HG03103 (cell line): ENCODE data around the gene SLC40A1.

ENCODE experiments used
- ATAC-seq: cut with Tn5 transposase; IDR thresholded peaks from one replicate; pipeline ENCODE4 v1.9.1; 2021; ENCODE audit warnings: low read depth; ENCODE audit not compliant: unreplicated experiment

Gene SLC40A1

DNA sequence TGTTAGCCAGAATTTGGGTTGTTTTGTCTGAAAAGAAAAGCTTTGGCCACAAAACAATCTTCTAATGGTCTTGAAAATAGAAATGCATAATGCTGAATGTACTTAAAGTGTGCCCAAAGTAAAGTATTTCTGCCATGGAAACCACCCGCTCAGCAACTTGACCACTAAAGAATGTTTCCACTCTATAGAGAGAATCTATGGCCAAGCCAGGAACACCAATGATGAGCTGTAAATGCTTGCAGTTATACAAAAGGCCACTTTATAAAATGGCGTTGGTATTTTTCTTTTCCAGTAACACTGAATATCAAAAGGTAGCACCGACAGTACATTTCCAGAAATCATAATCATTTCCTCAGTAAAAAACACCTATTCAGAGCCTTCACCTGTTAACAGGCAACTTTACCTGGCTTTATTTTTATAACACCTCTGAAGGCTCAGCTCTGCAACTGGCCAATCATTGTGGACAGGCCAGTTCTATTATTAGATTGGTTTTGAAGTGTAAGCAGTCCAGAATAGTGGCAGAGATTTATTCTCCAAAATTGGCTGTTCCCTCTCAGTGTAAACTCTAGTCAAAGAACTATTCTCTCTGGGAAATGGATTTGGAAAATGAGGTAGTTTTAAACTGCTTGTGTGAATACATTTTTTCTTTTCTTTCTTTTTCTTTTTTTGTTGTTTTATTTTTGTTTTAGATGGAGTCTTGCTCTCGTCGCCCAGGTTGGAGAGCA is 36.1 kb downstream of the SLC40A1 start:
- ATAC-seq, result no peak

DNA sequence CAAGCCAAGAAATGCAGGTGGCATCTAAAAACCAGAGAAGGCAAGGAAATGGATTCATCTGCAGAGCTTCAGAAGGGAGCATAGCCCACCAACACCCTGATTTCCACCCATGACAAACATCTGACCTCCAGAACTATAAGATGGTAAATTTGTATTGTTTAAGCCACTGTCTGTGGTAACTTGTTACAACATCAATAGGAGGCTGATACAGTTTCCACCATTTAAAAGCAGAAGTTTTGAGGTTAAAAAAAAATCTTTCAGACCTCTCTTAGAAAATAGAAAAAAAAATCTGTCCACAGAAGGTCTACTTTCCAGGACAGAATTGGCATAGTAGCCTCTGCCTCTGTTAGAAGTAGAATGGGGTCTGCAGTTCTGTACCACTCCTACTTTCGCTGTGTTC is 37.2 kb downstream of the SLC40A1 start:
- no peak for ATAC-seq

DNA sequence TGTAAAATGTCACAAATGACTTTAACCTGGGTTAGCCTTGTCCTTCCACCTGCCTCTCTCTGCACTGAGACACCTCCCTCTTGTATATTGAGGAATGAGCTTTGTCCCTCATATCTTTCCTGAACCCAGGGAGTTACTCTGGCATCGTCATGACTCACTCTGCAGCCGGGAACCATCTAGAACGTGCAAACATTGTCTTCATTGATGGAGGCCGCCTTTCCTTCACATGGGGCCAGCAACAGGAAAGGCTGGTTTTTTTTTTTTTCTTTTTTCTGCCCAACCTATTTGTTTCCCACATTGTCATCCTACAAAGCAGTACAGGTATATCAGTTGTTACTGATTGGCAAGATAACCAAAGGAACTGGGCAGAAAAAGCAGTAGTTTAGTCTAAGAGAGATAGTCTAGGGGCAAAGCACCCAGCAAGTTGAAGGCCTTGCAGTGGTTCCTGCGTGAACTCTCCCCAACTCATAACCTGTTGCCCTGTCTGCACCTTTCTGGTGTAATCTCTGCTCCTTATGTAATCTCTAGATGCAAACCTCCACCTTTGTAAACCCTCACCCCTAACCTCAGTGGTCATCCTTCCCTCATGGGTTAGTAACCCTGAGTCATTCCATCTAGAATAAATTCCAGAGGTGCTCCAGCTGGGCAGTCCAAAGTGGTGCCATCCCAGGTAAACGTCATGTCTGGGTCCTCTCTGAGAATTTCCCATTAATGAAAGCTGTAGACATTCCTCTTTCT is 38.3 kb downstream of the SLC40A1 start:
- ATAC-seq, result no peak

DNA sequence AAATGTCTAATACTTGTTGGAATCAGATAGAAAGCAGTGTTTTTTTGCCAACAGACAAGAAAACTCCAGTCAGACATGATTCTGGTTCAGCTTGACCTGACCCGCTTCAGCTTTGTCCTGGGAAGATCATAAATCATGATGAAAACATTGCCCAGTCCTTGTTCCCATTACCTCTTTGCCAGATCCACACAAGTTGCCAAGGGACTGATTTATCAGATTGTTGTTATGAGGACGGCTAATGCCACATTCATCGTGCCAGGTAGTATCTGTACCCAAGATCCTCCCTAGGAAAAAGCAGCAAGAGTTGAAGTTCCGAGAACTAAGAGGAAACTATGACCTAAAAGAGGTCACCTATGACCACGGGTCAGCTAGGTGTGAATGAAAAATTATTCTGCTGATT is 39.0 kb downstream of the SLC40A1 start:
- no peak for ATAC-seq

DNA sequence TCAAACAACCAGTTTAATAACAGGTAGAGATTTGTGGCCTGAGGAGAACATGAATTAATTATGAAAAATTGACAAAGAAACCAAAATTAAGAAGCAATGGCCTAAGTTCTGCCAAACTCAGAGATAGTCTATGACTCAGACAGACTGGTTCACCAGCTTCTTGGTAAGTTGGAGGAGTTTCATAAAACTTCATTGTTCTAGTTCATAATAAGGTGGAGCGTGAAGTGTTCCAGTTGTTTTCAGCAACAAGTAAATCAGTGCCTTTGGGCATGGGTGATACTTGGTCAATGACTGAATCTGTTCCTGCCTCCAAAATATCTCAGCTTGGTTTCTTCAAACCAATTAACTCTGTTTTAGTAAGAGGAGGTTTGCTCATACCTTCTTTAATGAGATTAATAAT is 40.0 kb downstream of the SLC40A1 start:
- ATAC-seq, result no peak

DNA sequence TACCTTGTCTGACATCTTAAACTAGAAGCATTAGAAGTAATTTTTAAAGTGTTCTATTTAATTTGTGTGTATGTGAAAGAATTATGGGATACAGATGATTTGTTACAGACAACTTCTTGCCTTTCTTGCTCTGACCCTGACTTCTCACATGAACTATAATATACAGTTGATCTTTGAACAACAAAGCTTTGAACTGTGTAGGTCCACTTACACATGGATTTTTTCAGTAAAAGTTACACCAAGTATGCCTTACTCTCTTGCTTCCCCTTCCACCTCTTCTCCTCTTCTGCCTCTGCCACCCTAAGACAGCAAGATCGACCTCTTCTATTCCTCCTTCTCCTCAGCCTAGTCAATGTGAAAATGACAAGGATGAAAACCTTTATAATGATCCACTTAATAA is 42.2 kb downstream of the SLC40A1 start:
- ATAC-seq, result no peak

DNA sequence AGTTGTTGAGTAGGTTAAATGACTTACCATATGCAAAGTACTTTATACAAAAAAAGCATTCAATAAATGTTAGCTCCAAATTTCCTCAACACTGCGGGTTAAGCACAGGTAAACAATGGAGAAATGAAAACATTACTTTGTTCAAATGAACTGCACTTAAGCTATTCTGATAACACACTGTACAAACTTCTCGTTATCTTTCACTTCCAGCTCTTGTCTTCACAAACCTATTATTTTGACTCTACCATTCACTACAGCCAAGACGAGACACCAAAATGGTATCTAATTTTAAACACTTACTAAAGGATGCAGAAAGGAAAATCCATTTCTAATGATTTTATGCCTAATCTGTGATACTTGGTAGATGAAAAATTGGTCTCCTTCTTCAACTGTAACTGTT is 43.8 kb downstream of the SLC40A1 start:
- ATAC-seq, result no peak

DNA sequence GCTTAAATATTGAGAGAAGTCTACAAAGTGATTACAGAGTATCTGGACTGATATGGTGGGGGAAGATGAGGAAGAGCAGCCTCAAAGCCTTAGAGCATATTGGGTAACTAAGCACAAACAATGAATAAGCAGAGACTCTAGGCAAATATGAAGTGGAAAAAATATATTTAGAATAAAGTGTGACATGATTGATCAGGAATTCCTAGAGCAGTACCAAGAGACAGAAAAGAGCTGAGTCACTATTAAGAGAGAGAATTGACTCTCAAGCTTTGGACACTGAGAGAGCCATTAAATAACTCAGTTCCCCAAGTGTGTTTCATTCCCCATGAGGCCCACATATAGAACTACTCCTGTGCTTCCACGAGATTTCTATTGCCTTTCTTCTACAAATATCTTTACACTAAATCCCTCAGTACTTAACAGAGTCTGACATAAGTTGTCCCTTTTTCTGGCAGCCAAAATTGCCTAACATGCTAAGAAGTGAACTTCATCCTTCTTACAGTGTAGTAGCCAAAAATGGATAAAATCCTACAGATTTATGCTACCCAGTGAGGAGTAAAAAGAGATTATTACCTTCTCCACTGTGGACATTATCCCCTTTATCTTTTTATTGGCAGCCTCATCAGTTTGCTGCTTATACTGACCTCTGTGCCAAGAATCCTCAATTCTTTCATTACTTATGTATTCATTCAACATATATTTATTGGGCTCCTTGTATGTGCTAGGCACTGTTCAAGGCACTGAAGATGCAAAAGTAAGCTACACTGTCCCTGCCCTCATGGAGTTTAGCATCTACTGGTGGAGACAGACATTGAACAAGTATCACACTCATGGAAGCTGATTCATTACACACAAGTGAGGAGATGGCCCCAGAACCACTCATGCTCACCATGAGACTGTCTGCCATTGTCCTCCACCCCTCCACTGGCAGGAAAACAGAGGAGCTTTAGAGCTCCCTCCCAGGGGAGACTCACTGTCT is 45.4 kb downstream of the SLC40A1 start:
- ATAC-seq, result no peak

DNA sequence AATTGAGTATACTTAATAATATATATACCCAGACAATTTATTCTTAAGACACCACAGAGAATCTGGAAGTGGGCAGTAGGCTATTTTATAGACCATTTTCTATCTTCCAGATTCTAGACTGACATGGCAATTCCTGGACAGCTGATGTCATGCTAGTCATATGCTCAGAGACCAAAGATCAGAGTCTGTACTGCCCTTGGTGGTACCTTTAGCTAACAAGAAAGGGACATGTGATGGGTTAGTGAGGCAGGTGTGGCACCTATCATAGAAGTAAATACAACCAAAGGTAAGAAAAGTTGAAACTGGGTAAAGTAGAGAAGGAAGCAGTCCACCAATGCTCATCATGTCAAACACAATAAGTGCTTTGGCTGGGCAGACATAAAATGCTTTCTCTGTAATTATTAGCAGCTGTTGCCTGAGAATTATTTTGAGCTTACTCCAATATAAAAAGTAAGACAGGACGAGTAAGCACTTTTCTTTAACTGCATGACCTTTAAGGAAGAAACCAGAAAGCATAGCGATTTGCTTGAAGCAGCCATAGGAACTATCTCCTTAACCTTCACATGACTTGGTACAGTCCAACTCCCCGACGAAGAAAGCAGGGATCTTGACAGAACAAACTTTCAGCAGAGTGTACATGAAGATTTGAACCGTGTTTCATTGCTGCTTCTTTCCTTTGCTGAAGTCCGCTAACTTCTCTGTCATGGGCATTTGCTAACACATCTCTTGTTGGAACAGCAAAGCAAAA is 47.1 kb downstream of the SLC40A1 start:
- no peak for ATAC-seq

DNA sequence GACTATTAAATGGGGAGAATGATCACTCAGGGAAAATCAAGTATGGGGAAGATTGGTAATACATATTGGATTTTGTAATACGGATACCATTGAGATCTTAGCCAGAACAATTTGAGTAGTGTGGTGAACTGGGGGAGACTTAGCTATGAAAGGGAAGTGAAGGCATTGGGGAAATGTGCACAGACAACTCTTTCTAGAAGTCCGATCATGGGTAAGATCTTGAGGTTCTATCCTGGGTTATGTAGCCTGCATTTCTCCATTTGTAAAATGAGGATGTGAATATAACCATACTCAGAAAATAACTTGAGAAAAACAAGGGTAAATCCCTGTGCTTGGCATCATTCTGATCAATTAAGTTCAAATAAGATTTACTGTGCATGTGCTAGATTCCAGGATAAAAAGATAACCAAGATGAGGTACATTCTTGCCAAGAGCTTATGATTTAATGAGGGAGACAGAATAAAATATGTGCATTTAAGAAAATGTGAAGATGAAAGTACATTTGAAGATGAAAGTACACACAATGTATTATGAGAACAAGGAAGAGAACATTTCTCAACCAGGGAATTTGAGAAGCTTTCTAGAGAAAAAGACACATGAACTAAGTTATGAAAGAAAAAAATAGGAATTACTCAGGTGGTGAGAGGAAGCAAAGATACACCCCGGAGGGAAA is 49.5 kb downstream of the SLC40A1 start:
- no peak for ATAC-seq

DNA sequence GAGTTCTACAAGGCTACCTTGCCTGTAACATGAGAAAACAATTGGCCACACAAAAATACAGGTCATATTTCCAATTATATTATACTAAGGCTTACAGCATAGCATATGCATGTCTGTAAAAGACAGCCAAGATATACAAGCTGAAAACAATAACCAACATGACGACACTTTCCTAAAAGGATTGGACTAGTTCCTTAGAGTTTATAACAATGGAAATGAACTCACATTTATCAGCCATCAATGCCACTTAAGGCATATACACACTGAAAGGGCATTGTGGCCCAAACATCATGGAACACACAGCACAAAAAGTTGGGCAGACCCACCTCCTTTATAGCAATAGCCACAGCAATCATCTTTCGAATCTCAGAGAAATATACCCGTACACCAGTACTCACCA is 52.0 kb downstream of the SLC40A1 start:
- ATAC-seq, result no peak

DNA sequence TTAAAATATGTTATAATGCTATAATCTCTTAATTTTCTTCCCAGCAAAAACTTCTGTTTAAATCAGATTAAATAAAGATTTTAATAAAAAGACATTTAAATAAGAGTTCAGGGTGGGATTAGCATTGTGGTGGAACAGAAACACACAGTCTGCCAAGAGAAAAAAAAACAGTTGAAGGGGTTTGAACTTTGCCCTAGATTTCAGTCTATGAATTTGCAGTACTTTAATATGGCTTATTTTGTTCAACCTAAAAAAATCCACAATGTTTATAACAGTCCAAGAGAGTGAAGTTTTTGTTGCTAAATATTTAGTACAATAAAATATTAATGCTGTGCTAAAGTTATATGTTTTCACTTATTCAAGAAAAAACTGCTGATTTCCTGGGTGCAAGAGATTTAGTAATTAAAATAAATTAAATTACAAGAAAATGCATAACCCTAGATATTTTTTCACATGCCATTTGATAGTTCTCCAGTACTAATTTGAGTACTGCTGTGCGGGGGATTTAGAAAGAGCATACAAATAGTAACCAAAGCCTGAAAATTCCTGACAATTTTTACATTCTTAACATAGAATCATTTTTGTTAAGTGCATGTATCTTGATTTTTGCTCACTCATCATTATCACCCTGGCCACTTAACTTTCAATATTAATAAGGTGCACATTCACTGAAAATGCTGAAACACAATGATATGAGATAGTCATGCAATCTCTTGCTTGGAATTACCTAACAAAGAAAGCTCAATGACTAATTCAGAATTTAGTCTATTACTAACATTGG is 52.6 kb downstream of the SLC40A1 start:
- no peak for ATAC-seq

DNA sequence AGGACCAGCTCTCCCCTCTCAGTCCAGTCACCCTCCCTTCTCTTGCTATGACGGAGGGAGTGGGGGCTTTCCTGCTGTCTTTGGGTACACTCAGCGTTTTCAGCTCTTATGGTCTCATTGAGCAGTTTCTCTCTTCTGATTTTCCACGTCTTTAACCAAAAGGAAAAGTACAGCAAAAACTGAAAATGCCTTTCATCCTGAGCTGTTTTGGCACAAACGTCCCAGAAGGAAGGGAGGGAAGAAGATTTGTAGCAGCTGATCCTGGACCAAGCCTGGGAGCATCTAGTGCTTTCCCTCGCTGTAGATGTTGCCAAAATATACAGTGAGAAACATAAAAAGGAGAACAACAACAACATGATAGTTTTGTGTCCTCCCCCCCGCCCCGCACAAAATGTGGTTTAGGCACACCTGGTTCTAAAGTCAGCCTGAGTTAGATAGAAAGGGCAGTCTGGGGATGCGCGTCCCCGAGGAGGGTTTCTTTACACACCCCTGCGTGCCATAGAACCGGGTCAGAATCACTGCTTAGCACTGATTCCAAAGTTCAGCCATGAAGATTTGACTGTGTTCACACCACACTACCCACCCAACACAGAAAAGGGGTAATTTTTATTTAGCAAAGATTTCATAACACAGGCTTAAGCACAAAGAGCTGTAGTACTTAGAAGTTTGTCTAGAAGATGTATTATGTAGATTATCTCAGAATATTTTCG is 53.4 kb downstream of the SLC40A1 start:
- no peak for ATAC-seq

DNA sequence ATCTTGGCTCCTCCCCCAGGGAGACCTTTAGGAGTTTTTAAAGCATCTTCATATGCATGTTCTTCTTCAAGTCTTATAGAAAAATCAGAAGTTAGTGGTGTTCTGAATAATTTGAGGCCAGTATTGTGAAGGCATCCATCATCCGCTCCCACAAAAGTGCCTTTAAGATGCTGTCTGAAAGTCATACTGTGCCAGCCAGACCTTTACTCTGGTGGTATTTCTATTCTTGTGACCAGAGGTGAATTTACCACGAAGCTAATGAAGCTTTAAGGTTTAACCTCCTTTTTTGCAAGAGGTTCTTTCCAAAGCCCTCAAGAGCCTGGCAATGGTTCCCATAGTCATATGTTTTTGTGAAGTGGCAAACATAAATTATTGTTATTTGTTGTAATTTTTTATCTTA is 54.3 kb downstream of the SLC40A1 start:
- no peak for ATAC-seq

DNA sequence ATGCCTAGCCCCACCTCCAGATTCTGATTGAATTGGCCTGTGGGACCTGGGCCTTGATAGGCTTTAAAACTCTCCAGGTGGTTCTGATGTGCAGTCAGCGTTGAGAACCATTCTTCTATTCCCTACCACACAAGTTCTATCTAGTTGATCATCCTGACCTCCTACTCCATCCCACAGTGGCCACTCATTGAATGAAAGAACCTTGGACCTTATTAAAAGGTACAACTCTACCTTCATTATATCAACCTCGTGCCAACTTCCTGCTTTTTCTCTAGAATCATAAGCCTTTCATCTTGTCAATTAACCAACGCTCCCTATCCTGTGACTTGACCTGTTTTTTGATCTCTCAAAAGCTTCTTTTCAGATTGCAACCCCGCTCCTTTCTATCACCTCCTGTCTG is 55.8 kb downstream of the SLC40A1 start:
- ATAC-seq, result no peak

DNA sequence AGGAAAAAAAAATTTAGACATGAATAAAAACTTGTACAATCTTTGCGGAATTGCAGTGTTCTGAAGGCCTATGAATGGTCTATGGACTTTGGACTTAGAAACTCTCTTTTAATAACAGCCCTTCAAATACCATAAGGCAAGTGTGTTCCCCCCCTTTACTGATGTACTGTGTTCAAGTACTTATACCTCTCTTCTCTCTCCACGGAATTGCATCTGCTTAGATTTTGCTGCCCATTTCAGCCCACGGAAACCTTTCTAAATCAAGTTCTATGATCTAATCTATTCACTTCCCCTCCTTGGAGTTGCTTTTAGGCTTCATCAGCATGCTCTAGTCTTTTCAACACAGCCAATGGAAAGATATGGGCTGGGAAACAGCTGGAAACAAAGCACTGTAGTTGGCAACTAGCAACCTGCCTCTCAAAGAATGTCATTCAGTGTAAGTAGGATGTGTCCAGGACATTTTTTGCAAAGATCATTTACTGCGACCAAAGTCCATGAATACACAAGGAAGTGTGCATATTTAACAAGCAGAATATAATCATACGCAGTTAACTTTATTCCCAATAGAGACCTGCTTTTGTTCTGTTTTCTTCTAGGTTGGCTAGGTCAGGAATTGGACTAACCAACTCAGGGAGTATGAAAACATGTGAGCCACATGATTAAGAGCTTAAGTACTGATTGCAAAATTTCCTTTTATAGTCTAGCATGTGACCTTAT is 58.0 kb downstream of the SLC40A1 start:
- no peak for ATAC-seq

DNA sequence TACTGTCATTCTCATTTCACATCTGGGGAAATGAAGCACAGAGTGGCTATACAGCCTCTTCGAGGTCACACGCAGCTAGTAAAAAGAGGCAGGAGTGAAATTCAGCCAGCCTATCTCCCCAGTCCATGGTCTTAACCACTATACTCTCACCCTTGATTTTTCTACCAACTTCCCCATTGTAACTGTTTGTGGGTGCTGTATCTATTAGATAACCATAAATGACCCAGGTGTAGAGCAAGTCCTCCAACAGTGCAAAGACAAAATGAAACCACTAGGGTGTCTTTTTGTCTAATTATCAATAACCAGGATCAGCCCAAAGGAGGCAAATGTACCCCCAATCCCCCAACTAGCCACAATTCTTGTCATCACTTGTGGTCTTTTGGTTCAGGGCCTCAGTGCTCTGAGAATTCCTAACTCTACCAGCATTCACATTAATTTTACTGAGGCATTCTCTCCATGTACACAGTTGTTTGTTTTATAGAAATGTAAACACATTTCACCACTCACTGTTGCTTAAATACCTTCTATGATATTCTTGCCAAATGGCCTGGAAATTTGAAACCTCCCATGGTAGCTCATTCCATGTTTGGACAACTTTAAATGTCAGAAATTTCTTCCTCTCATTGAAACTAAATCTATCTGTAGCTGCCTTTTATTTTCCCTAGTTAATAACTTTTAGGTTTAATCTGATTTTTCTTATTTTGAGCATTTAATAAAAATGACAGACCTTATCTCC is 58.7 kb downstream of the SLC40A1 start:
- peak; percentile 63 for ATAC-seq
